H1 (cell line): ENCODE measurements around the gene RAN.

ENCODE experiments used
- CBX5 ChIP-seq: fragments of 300-800, 300-1000 bp; sonication (generic); IDR thresholded peaks from 2 replicates; pipeline ENCODE4 v1.7.1; 2016; ENCODE audit warnings: antibody characterized with exemption, low read length, low read depth
- CREB1 ChIP-seq: IDR thresholded peaks from 2 replicates; pipeline ENCODE4 v1.6.1; 2012; ENCODE audit warnings: inconsistent platforms
- CTBP2 ChIP-seq: IDR thresholded peaks from 2 replicates; pipeline ENCODE4 v1.7.0; 2011; ENCODE audit warnings: borderline replicate concordance, mild to moderate bottlenecking, moderate library complexity, mixed read lengths, low read length; ENCODE audit not compliant: insufficient read depth, insufficient read length
- CTCF ChIP-seq, 3 experiments: IDR thresholded peaks; 1 replicate in 2 of 3; 2 replicates in 1 of 3; pipeline versions ENCODE4 v1.5.1 to v1.6.1; 2011; ENCODE audit warnings: low read length in 3 of 3, mild to moderate bottlenecking in 3 of 3, inconsistent platforms in 2 of 3, low read depth in 1 of 3, moderate library complexity in 1 of 3; ENCODE audit not compliant: insufficient read depth in 1 of 3; ENCODE audit errors: control extremely low read depth in 1 of 3
- EZH2 ChIP-seq: fragments of 200-600 bp; sonication (generic); IDR thresholded peaks from 2 replicates; pipeline ENCODE4 v1.7.1; 2012; ENCODE audit warnings: low read depth, mild to moderate bottlenecking, moderate library complexity, low read length, inconsistent platforms; ENCODE audit not compliant: severe bottlenecking
- HDAC2 ChIP-seq, 2 experiments: fragments of 300-600 bp in 1 of 2; sonication (generic) in 1 of 2; IDR thresholded peaks; 2 replicates each; pipeline ENCODE4 v1.6.1; 2011 to 2012; ENCODE audit warnings: low read depth in 2 of 2, low read length in 2 of 2, mild to moderate bottlenecking in 2 of 2, moderate library complexity in 2 of 2, borderline replicate concordance in 1 of 2, inconsistent platforms in 1 of 2
- KDM4A ChIP-seq: IDR thresholded peaks from one replicate; pipeline ENCODE4 v1.7.1; 2012; ENCODE audit warnings: low read depth, mild to moderate bottlenecking, moderate library complexity, low read length, inconsistent platforms; ENCODE audit not compliant: severe bottlenecking
- MAX ChIP-seq: IDR thresholded peaks from 2 replicates; pipeline ENCODE4 v1.6.1; 2012; ENCODE audit warnings: inconsistent platforms
- PHF8 ChIP-seq: fragments of 200-600 bp; sonication (generic); conservative IDR thresholded peaks from 2 replicates; pipeline ENCODE4 v1.7.1; 2012; ENCODE audit warnings: low read depth, mild to moderate bottlenecking, inconsistent platforms, low read length, moderate library complexity
- POLR2A ChIP-seq, 2 experiments: IDR thresholded peaks; 1 replicate in 1 of 2; 2 replicates in 1 of 2; pipeline ENCODE4 v1.6.1; 2011; ENCODE audit warnings: low read depth in 2 of 2, low read length in 2 of 2, mild to moderate bottlenecking in 2 of 2; ENCODE audit errors: control extremely low read depth in 1 of 2
- POLR2AphosphoS5 ChIP-seq: IDR thresholded peaks from 2 replicates; pipeline ENCODE4 v1.6.1; 2011; ENCODE audit warnings: low read depth, low read length
- SP1 ChIP-seq: IDR thresholded peaks from 2 replicates; pipeline ENCODE4 v1.6.1; 2011; ENCODE audit warnings: low read depth, low read length
- ZNF274 ChIP-seq: IDR thresholded peaks from 2 replicates; pipeline ENCODE4 v1.7.0; 2012; ENCODE audit warnings: low read length, borderline replicate concordance; ENCODE audit errors: extremely low read depth

GRCh38 chr12:130878193-130879185 lies 6.6 kb downstream of the RAN start:
- no peak for TF ChIP-seq HDAC2 (IDR thresholded peaks at IDR 0.05; ENCODE audit: borderline replicate concordance in 1 of 2, low read depth in 2 of 2, low read length in 2 of 2)
- peak; percentile 76 to 90 for TF ChIP-seq POLR2A (IDR thresholded peaks at IDR 0.05; ENCODE audit: control extremely low read depth in 1 of 2, low read depth in 2 of 2, low read length in 2 of 2)
- TF ChIP-seq CTBP2: no peak
- no peak for TF ChIP-seq PHF8
- no peak for TF ChIP-seq EZH2
- no peak; a peak in 1 of 4 replicates for TF ChIP-seq CTCF (IDR thresholded peaks at IDR 0.05; ENCODE audit: control extremely low read depth in 1 of 3, insufficient read depth in 1 of 3, low read depth in 1 of 3, low read length in 3 of 3)
- no peak for TF ChIP-seq KDM4A
- TF ChIP-seq CREB1: no peak
- TF ChIP-seq ZNF274: no peak
- no peak for TF ChIP-seq CBX5
- no peak for TF ChIP-seq MAX
- peak; percentile 97 for TF ChIP-seq POLR2AphosphoS5
- TF ChIP-seq SP1: no peak
